NCI-H1105 treated with DMSO at 0.1 percent for 48 hours (cell line): ENCODE results near the gene CLSTN1.

Source experiments
- DNase-seq: peaks from one replicate; lab custom pipeline; 2025; lab: John Stamatoyannopoulos, UW

The CLSTN1 gene

DNA sequence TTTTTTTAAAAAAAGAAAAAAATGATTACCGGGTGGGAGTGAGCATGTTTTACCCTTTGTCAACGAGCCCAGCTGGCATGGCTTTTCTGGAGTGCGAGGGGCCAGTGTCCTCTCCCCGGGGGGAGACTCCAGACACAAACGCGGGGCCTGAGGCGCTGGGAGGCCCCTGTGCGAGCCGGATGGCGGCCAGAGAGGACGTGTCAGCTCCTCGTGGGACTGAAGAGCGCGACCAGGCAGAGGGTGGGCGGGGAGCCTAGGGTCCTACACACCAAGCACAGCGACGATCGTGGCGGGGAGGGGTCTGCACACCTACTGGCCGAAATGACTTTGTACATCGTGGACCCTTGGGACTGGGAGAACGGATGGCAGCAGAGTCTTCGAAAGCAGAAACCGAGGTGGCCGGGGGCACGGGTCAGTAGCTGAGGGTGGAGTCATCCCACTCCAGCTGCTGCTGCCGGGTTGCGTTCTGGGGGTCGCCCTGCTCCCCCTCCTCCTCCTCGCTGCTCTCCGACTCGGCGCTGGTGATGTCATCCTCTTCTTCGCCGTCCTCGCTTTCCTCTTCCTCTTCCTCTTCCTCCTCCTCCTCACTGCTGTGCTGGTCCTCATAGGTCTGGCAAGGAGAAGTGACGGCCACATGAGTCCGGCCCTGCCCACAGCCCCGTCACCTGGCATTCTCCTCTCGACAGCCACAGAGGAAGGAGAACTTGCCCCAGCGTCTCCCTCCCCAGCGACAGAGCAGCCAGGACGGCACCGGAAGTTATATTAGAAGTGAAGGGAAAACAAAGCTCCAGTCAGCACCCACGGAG, 93.5 kb downstream of the CLSTN1 start:
- DNase-seq, result no peak

DNA sequence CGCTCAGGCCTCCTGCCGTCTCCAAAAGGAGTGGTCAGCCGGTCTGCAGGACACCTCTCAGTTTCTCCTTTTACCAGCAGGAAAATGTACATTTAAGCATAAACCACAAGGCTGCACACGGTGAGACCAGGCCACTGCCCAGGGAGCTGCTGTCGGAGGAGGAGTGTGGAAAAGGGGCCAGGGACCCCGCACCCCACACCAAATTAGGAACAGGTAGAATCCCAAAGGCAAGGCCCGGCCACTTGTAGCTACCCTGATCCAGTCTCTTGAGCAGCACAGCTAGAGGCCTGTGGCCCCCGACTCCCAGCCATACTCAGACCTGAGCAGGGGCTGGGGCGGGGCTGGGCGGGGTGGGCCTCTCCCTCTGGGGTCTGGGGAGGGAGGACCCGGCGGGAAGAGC, 94.2 kb downstream of the CLSTN1 start:
- DNase-seq, result no peak

DNA sequence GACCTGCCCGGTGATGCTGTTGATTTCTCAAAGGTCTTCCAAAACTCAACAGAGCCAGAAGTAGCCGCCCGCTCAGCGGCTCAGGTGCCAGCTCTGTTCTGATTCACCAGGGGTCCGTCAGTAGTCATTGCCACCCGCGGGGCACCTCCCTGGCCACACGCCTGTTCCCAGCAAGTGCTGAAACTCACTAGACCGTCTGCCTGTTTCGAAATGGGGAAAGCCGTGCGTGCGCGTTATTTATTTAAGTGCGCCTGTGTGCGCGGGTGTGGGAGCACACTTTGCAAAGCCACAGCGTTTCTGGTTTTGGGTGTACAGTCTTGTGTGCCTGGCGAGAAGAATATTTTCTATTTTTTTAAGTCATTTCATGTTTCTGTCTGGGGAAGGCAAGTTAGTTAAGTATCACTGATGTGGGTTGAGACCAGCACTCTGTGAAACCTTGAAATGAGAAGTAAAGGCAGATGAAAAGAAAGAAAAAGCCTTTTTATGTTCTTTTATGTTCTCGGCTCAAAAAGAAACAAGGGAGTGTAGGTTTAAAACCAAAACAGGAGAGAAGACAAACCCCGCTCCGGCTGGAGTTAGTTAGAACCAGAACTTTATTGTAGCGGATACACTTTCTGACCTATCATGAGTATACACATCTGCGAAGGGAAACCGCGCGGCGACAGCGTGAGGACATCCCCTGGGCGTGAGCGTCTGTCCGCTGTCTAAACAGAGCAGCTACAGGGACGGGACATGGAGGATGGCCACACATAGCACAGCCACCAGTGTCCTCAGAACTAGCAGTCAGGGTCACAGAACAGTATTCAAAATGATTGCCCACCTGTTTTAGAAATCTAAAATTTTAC, 95.1 kb downstream of the CLSTN1 start:
- DNase-seq, result no peak

DNA sequence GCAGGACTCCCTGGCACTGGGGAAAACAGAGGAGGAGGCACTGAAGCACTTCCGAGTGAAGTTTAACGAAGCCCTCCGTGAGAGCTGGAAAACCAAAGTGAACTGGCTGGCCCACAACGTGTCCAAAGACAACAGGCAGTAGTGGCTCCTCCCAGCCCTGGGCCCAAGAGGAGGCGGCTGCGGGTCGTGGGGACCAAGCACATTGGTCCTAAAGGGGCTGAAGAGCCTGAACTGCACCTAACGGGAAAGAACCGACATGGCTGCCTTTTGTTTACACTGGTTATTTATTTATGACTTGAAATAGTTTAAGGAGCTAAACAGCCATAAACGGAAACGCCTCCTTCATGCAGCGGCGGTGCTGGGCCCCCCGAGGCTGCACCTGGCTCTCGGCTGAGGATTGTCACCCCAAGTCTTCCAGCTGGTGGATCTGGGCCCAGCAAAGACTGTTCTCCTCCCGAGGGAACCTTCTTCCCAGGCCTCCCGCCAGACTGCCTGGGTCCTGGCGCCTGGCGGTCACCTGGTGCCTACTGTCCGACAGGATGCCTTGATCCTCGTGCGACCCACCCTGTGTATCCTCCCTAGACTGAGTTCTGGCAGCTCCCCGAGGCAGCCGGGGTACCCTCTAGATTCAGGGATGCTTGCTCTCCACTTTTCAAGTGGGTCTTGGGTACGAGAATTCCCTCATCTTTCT, 96.7 kb downstream of the CLSTN1 start:
- DNase-seq, result no peak

DNA sequence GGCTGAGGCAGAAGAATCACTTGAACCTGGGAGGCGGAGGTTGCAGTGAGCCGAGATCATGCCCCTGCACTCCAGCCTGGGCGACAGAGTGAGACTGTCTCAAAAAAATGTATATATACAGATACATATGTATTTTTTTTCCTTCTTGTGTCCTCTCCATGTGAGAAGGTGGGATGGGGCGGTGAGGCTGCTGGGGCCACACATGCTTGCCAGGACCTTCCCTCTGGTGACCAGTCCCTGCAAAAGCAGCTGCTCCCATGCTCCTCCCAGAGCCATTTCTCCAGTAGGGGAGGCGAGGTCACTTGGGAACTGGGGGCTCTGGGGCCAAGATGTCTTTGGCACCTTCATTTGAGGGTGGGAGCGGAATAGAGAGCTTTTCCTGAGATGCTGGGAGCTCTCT, 97.4 kb downstream of the CLSTN1 start:
- no peak for DNase-seq

DNA sequence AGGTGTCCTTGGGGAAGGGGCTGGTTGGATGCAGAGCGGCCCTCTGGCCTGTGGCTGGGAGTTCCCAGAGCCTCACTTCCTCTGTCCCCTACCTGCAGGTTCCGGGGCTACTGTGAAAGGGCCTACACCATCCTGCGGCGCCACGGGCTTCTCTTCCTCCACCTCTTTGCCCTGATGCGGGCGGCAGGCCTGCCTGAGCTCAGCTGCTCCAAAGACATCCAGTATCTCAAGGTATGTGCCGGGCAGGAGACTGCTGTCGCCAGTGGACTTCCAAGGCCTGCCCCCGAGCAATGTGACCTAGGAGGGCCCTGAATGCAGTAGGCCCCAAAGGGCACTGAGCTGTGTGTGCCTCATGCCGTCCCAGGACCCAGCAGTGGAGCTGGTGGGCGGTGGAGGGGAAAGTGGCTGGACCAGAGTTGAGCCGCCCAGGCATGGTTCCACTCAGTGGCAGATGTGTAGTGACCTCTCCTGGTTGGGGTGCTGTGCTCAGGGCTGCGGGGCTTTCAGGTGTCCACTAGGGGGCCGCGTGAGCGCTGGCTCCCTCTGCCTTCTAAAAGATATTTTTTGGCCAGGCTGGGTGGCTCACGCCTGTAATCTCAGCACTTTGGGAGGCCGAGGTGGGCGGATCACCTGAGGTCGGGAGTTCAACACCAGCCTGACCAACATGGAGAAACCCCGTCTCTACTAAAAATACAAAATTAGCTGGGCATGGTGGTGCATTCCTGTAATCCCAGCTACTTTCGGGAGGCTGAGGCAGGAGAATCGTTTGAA, 98.9 kb downstream of the CLSTN1 start:
- DNase-seq, result peak; percentile 11

DNA sequence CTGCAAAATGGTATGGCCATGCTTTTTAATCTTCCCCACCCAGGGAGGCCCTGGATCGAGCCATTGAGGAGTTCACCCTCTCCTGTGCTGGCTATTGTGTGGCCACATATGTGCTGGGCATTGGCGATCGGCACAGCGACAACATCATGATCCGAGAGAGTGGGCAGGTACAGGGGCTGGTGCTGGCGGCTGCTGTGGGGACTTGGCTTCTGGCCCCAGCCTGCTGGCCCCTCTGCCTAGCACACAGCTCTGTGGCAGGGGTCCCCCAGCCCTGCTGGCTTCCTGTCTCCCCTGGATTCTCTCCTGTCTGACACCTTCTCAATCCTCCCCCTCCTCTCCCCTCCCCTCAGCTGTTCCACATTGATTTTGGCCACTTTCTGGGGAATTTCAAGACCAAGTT, 99.8 kb downstream of the CLSTN1 start:
- DNase-seq, result no peak

DNA sequence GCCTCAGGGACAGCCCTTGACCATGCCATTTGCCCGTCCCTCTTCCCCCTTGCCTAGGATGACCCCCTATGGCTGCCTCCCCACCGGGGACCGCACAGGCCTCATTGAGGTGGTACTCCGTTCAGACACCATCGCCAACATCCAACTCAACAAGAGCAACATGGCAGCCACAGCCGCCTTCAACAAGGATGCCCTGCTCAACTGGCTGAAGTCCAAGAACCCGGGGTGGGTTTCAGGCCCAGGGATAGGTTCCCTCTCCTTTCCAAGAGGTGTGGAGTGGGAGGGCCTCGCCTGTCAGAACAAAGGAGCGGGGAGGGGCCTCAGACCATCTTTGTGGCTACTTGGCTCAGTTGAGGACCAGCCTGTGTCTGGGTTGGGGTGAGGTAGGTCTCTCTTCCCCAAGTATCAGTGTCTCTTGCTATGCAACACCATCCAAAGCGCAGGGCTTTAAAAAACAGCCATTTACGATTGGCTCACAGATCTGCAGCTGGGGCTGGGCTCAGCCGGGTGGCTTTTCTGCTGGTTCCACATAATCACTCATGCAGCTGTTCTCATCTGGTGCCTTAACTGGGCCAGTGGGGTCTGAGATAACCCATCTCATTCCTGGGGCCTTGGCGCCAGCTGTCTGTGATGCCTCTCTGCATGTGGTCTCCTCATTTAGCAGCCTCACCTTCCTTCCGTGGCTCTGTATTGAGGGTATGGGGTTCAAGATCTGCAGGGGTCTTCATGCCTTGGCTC, 100.5 kb downstream of the CLSTN1 start:
- no peak for DNase-seq

DNA sequence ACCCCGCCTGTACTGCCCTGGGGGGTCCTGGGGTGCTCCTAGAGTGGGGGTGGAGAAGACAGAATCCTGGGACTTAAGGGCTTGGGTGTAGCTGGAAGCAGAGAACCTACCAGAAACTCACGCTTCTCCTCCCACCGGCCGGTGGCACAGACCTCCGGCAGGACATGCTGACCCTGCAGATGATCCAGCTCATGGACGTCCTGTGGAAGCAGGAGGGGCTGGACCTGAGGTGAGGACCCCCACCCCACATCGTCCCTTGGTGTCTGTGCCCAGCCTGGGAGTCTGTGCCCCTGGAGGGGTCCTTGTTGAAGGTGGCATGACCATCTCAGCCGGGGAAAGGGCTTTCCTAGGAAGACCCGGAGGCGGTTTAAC, 101.4 kb downstream of the CLSTN1 start:
- no peak for DNase-seq

DNA sequence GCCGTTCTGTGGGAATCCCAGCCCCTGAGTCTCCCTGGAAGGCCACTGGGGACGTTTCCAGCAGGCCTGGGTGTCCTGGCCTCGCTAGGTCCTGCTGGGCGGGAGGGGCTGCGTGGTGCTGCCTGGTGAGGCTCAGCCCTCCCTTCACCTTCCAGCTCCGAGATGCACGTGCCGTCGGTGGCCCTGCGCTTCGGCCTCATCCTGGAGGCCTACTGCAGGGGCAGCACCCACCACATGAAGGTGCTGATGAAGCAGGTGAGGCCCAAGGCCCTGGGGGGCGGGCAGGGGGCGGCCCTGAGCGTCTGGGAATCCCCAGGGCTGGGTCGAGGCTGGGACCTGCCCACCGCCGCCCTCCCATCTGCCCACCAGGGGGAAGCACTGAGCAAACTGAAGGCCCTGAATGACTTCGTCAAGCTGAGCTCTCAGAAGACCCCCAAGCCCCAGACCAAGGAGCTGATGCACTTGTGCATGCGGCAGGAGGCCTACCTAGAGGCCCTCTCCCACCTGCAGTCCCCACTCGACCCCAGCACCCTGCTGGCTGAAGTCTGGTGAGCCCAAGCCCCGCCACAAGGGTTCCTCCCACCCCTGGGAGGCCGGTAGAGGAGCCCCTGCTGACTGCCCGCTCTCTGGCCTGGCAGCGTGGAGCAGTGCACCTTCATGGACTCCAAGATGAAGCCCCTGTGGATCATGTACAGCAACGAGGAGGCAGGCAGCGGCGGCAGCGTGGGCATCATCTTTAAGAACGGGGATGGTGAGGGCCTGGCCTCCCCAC, 102.0 kb downstream of the CLSTN1 start:
- DNase-seq, result peak; percentile 24

DNA sequence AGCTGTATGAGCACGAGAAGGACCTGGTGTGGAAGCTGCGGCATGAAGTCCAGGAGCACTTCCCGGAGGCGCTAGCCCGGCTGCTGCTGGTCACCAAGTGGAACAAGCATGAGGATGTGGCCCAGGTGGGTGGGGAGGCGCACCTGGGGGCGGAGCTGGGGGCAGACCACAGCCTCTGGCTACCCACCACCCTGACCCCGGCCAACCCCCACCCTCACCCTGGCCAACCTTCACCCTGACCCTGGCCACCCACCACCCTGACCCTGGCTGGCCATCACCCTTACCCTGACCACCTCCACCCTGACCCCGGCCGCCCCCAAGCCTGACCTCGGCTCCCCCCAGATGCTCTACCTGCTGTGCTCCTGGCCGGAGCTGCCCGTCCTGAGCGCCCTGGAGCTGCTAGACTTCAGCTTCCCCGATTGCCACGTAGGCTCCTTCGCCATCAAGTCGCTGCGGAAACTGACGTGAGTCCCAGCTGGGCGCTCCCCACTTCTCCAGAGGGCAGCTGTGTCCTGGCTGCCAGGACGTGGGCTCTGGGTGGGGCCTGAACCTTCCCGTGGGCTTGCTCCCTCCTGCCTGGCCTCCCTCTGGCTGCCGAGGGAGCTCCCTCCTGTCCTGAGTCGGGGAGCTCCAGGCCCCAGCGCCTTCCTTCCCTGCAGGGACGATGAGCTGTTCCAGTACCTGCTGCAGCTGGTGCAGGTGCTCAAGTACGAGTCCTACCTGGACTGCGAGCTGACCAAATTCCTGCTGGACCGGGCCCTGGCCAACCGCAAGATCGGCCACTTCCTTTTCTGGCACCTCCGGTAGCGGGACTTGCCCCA, 102.8 kb downstream of the CLSTN1 start:
- no peak for DNase-seq

DNA sequence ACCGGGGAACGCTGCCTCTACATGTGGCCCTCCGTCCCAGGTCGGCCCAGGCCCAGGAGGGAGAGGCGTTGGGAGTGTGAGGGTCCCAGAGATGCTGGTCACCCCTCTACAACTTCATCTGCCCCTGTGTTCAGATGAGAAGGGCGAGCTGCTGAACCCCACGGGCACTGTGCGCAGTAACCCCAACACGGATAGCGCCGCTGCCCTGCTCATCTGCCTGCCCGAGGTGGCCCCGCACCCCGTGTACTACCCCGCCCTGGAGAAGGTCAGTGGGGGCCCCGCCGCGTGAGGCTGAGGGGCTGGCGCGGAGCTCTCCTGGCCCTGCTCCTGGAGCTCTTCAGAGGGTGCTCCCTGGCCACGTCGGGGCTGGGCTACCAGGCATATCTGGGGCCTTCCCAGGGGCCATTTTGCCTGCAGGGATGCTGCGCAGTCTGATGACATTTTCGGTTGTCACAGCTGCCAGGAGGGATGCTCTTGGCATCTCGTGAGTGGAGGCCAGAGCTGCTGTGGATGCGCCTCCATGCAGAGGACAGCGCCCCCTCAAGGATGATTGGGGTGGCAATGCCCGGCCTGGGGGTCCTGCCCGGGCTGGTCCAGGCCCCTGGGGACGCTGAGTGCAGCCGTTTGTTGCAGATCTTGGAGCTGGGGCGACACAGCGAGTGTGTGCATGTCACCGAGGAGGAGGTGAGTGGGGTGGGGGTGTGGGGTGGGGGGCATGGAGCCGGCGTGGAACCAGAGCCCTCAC, 103.6 kb downstream of the CLSTN1 start:
- no peak for DNase-seq

DNA sequence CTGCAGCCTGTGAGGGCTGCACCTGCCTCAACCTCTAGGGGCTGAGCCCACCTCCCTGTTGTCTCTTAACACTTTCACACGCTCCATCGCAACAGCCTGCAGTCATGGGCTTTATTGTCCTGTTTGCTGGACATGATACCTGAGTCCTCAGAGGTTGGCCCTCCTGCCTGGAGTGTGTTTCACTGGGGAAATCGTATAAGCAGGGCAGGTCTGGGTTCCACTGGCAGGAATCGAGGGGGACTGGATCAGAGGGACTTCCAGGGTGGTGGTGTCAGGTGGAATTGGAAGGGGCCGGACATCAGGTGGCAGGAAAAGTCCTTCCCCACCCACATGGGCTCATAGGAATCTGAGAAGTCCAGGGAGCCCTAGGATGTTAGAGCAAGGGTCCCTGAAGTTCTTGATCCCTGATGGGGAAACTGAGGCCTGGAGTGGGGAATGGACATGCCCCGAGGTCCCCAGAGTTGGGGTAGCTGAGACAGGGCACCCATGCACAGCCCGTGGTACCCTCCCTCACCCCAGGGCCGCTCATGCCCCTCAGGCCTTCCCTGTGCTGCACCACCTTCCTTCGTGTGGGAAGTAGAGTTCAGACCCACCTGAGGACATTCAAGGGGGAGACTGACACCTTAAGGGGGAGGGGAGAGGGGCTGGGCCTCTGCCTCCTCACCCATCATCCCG, 105.6 kb downstream of the CLSTN1 start:
- no peak for DNase-seq

DNA sequence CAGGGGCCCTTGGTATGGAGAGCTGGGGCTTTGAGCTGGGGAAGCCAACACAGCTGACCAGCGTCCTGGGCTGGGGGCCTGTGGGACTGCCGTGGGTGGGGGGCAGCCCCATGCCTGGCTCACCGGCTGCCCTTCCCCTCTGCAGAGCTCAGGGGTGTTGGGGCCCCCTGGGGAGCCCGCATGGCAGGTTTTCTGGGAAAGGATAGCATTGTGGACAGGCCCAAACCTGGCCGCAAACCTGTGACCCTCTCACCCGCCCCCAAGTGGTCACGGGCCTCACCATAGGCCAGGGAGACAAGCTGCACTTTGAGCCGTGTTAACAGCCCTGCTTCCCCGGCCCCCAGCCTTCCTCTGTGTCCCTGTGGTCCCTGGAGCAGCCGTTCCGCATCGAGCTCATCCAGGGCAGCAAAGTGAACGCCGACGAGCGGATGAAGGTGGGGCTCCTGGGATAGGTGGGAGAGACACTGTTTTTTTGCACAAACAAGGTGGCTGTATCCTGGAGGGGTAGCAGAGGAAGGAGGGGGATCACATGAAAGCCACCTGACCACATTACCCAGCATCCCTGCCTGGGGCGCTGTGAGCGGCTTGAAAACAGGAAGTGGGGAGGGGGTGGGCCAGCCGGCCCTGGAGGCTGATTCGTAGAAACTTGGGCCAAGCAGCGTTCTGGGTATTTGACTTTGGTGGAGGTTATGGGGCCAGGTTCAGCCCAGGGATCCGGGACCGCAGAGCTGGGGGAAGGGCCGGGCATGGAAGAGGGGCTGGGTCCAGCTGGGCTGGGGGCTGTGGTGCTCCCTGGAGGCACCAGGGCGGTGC, 106.4 kb downstream of the CLSTN1 start:
- no peak for DNase-seq

DNA sequence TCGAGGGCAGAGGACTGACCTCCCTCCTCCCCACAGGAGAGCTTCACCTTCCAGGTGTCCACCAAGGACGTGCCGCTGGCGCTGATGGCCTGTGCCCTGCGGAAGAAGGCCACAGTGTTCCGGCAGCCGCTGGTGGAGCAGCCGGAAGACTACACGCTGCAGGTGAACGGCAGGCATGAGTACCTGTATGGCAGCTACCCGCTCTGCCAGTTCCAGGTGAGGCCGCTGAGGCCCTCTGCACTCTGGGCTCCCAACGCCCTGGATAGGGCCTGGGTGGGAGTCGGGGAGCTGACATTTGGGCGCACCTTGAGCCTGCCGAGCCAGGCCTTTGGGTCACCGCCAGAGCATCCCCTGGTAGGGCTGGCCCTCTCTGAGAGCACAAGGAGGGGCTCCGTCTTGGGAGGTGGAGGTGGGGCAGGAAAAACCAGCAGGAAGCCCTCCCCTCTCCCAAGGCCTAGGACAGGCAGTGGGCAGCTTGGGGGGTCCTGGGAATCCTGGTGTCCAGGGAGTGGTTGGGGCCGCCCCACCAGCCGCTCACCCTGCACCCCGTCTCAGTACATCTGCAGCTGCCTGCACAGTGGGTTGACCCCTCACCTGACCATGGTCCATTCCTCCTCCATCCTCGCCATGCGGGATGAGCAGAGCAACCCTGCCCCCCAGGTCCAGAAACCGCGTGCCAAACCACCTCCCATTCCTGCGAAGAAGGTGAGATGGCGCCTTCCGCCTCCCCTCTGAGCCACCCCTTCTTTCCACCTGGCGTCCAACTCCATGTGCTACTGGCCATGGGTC, 107.2 kb downstream of the CLSTN1 start:
- DNase-seq, result no peak

DNA sequence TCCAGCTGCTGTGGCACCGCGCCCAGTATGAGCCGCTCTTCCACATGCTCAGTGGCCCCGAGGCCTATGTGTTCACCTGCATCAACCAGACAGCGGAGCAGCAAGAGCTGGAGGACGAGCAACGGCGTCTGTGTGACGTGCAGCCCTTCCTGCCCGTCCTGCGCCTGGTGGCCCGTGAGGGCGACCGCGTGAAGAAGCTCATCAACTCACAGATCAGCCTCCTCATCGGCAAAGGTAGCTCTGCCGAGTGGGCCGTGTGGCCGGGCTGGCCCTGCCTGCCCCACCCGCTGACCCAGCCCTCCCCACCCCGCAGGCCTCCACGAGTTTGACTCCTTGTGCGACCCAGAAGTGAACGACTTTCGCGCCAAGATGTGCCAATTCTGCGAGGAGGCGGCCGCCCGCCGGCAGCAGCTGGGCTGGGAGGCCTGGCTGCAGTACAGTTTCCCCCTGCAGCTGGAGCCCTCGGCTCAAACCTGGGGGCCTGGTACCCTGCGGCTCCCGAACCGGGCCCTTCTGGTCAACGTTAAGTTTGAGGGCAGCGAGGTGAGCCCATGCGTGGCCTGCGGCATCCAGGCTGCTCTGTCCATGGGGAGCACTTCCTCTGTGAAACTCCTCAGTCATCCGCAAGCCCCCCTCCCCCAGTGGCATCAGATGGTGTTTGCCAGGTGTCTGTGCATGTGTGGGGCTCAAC, 108.1 kb downstream of the CLSTN1 start:
- DNase-seq, result no peak
